Panc1 (cell line): ENCODE measurements around the gene PCDHA7. TPM values are rescaled to one million over a fixed set of nuclear protein-coding genes. Genes with fewer than 3 reads are reported as not detected.
"Not testable (repeated sequence)": the region's sequence is repeated elsewhere in the genome, so short reads cannot be mapped to it uniquely, and the experiment has no call there.

Experiments used
- ATAC-seq: fragments of 200-7000 bp; cut with Tn5 transposase; 2 replicates; pipeline ENCODE4 v1.9.1; 2020; ENCODE audit warnings: mild to moderate bottlenecking, moderate library complexity
- BruUV-seq: library from RNA; stranded (reverse); fragments of 400-500 nt; replicated peaks from 2 replicates; lab custom pipeline; 2021; lab: Mats Ljungman, UMichigan
- CTCF ChIA-PET: fragments of 300-600 bp; sonication (Branson Sonifier 250); formaldehyde crosslinking; loops from one replicate; lab custom pipeline; 2022; ENCODE audit warnings: antibody characterized with exemption; lab: Charles Lee
- POLR2A ChIA-PET: fragments of 300-600 bp; sonication (Branson Sonifier 250); formaldehyde crosslinking; loops from one replicate; lab custom pipeline; 2022; ENCODE audit warnings: antibody characterized with exemption; lab: Charles Lee
- DNase-seq: peaks from one replicate; pipeline ENCODE4 v3.0.0-alpha.2; 2010; ENCODE audit warnings: low read depth, low spot score
- H3K27ac ChIP-seq: 2 replicates; pipeline ENCODE4 v1.5.1; 2011; ENCODE audit warnings: mild to moderate bottlenecking, low read length, inconsistent platforms
- H3K27me3 ChIP-seq: fragments of 200-500 bp; sonication (Bioruptor generic); 2 replicates; pipeline ENCODE4 v1.6.0; 2014; ENCODE audit warnings: low read length, inconsistent platforms; ENCODE audit not compliant: control insufficient read depth, insufficient read depth
- H3K36me3 ChIP-seq: fragments of 200-500 bp; sonication (Bioruptor generic); 2 replicates; pipeline ENCODE4 v1.5.1; 2014; ENCODE audit warnings: inconsistent platforms, mild to moderate bottlenecking, low read length, moderate library complexity; ENCODE audit not compliant: control insufficient read depth, insufficient read depth
- H3K4me1 ChIP-seq: 2 replicates; pipeline ENCODE4 v1.5.1; 2011; ENCODE audit warnings: inconsistent platforms, mild to moderate bottlenecking, low read length, moderate library complexity; ENCODE audit not compliant: control insufficient read depth, insufficient read depth
- H3K4me3 ChIP-seq, 2 experiments: 2 replicates each; pipeline ENCODE4 v1.5.1; 2011 to 2012; ENCODE audit warnings: low read depth in 2 of 2, low read length in 2 of 2, mild to moderate bottlenecking in 2 of 2, inconsistent platforms in 1 of 2, moderate library complexity in 1 of 2
- H3K9me3 ChIP-seq: fragments of 200-500 bp; sonication (Bioruptor generic); 2 replicates; pipeline ENCODE4 v1.5.1; 2014; ENCODE audit warnings: low read depth, mild to moderate bottlenecking, inconsistent platforms, low read length, moderate library complexity; ENCODE audit not compliant: control insufficient read depth, insufficient read depth
- POLR2AphosphoS5 ChIP-seq: IDR thresholded peaks from 2 replicates; pipeline ENCODE4 v1.6.1; 2012; ENCODE audit warnings: mild to moderate bottlenecking, low read depth, low read length, moderate library complexity
- SIN3A ChIP-seq: IDR thresholded peaks from 2 replicates; pipeline ENCODE4 v1.6.1; 2012; ENCODE audit warnings: low read depth, mild to moderate bottlenecking, low read length, moderate library complexity, borderline replicate concordance; ENCODE audit not compliant: insufficient read depth
- TCF7L2 ChIP-seq: IDR thresholded peaks from 2 replicates; pipeline ENCODE4 v1.6.1; 2011; ENCODE audit warnings: mild to moderate bottlenecking, low read depth, low read length, inconsistent platforms
- in situ Hi-C: cut with HindIII; loops from 2 replicates; pipeline ENCODE4 v1.10.0; 2016; ENCODE audit warnings: low sequenced_read_pairs, low pct_unique_long_range_greater_than_20kb
- intact Hi-C: fragments of 100-400 bp; cut with micrococcal nuclease; formaldehyde crosslinking; loops from one replicate; pipeline ENCODE4 v1.10.0; 2022; ENCODE audit not compliant: unreplicated experiment
- total RNA-seq: library from RNA; stranded (reverse); gene quantifications from one replicate; pipeline ENCODE4 v1.2.1, GENCODE V29; 2021; ENCODE audit not compliant: unreplicated experiment
- TF ChIP-seq, protein P1 (sequence below), 2 experiments: IDR thresholded peaks; 2 replicates each; pipeline ENCODE4 v1.6.1; 2011 to 2012; ENCODE audit warnings: low read depth in 2 of 2, control low read depth in 1 of 2, low read length in 1 of 2, mild to moderate bottlenecking in 1 of 2, moderate library complexity in 1 of 2; ENCODE audit not compliant: insufficient read depth in 1 of 2
- TF ChIP-seq, protein P2 (sequence below): fragments of 450-650 bp; IDR thresholded peaks from 2 replicates; pipeline ENCODE4 v1.5.1; 2017; ENCODE audit warnings: mild to moderate bottlenecking

Gene PCDHA7
- total RNA-seq, 1 experiment from 2014 or later = 0.15 TPM

DNA sequence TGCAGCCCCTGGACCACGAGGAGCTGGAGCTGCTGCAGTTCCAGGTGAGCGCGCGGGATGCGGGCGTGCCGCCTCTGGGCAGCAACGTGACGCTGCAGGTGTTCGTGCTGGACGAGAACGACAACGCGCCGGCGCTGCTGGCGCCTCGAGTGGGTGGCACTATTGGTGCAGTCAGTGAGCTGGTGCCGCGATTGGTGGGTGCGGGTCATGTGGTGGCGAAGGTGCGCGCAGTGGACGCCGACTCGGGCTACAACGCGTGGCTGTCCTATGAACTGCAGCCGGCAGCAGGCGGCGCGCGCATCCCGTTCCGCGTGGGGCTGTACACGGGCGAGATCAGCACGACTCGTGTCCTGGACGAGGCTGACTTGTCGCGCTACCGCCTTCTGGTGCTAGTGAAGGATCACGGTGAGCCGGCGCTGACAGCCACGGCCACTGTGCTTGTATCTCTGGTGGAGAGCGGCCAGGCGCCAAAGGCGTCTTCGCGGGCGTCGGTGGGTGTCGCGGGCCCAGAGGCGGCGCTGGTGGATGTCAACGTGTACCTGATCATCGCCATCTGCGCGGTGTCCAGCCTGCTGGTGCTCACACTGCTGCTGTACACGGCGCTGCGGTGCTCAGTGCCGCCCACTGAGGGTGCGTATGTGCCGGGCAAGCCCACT, 46.1 kb upstream of the PCDHA7 start:
- in situ Hi-C loops, POLR2A ChIA-PET, DNase-seq, H3K27ac ChIP-seq, H3K4me3 ChIP-seq, H3K36me3 ChIP-seq, intact Hi-C loops, BruUV-seq, CTCF ChIA-PET, H3K4me1 ChIP-seq, H3K27me3 ChIP-seq, ATAC-seq: not testable (repeated sequence)
- H3K9me3 ChIP-seq = peaks cover 46% of the 10 kb centered on the region

DNA sequence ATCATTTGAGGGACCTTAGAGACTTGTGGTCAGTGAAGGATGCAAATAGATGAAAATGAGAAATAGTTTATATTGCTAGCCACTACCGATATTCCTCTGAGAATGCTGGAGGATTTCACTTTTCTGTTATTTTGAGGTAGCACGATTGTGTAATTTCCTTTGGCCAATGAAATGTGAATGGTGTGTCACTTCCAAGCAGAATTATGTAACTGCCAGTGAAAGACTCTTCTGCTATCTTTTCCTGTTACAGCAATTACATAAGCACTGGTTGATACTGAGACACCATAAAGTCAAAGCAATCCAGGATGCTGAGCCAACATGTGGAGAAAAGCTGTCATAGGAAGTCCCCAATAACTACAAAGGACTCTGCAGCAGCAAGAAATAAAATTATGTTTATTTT, 43.0 kb upstream of the PCDHA7 start:
- no TSS peak for BruUV-seq
- no peaks in the 10 kb centered on the region for H3K27me3 ChIP-seq
- no peak overlapping the region for H3K4me3 ChIP-seq
- DNase-seq = no peak
- H3K27ac ChIP-seq = no peak overlapping the region
- no peaks in the 10 kb centered on the region for H3K36me3 ChIP-seq
- intact Hi-C loops (no loop called here), in situ Hi-C loops (no loop called here)
- TF ChIP-seq SIN3A (no peak), POLR2AphosphoS5 (no peak), TCF7L2 (no peak)
- TF ChIP-seq, protein P1, sequence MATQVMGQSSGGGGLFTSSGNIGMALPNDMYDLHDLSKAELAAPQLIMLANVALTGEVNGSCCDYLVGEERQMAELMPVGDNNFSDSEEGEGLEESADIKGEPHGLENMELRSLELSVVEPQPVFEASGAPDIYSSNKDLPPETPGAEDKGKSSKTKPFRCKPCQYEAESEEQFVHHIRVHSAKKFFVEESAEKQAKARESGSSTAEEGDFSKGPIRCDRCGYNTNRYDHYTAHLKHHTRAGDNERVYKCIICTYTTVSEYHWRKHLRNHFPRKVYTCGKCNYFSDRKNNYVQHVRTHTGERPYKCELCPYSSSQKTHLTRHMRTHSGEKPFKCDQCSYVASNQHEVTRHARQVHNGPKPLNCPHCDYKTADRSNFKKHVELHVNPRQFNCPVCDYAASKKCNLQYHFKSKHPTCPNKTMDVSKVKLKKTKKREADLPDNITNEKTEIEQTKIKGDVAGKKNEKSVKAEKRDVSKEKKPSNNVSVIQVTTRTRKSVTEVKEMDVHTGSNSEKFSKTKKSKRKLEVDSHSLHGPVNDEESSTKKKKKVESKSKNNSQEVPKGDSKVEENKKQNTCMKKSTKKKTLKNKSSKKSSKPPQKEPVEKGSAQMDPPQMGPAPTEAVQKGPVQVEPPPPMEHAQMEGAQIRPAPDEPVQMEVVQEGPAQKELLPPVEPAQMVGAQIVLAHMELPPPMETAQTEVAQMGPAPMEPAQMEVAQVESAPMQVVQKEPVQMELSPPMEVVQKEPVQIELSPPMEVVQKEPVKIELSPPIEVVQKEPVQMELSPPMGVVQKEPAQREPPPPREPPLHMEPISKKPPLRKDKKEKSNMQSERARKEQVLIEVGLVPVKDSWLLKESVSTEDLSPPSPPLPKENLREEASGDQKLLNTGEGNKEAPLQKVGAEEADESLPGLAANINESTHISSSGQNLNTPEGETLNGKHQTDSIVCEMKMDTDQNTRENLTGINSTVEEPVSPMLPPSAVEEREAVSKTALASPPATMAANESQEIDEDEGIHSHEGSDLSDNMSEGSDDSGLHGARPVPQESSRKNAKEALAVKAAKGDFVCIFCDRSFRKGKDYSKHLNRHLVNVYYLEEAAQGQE (IDR thresholded peaks at IDR 0.05; ENCODE audit: insufficient read depth in 1 of 2, low read depth in 2 of 2, low read length in 1 of 2) = no peak
- TF ChIP-seq, protein P2, sequence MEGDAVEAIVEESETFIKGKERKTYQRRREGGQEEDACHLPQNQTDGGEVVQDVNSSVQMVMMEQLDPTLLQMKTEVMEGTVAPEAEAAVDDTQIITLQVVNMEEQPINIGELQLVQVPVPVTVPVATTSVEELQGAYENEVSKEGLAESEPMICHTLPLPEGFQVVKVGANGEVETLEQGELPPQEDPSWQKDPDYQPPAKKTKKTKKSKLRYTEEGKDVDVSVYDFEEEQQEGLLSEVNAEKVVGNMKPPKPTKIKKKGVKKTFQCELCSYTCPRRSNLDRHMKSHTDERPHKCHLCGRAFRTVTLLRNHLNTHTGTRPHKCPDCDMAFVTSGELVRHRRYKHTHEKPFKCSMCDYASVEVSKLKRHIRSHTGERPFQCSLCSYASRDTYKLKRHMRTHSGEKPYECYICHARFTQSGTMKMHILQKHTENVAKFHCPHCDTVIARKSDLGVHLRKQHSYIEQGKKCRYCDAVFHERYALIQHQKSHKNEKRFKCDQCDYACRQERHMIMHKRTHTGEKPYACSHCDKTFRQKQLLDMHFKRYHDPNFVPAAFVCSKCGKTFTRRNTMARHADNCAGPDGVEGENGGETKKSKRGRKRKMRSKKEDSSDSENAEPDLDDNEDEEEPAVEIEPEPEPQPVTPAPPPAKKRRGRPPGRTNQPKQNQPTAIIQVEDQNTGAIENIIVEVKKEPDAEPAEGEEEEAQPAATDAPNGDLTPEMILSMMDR = no peak
- H3K9me3 ChIP-seq = peaks cover 45% of the 10 kb centered on the region
- ChIA-PET CTCF (no interaction called here), POLR2A (no interaction called here)
- no peak for ATAC-seq
- H3K4me1 ChIP-seq = no peaks in the 10 kb centered on the region; the same call in 1 of the 2 replicates

DNA sequence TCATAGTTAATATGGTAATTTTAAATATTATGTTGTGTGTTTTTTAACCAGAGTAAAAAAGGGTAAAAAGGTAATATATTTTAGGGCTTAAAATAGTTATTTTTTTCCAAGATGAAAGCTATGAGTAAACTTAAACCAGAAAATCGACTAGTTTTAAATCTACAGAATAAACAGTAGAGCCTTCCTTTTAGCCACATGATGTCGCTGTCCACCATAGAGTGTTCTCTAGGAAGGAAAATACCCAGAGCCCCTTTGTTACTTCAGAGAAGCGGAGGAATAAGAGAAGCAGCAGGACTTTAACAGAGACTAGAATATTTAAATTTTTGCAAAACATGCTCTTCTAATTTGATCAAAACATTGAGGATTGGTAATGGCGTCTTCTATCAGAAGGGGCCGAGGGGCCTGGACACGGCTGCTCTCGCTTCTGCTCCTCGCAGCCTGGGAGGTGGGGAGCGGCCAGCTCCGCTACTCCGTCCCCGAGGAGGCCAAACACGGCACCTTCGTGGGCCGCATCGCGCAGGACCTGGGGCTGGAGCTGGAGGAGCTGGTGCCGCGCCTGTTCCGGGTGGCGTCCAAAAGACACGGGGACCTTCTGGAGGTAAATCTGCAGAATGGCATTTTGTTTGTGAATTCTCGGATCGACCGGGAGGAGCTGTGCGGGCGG, 39.3 kb upstream of the PCDHA7 start, which contains the start of gene PCDHA2:
PCDHA2 (plus strand) TSS at position 258 of the 664 bp plus-strand sequence.
- ATAC-seq (no peak), DNase-seq (no peak)
- TF ChIP-seq SIN3A (no peak), POLR2AphosphoS5 (no peak), TCF7L2 (no peak)
- TF ChIP-seq, protein P1 (IDR thresholded peaks at IDR 0.05; ENCODE audit: insufficient read depth in 1 of 2, low read depth in 2 of 2, low read length in 1 of 2) = no peak
- TF ChIP-seq, protein P2 = no peak
- ChIA-PET POLR2A (no interaction called here), CTCF (no interaction called here)
- Histone ChIP-seq H3K9me3 (peaks cover 45% of the 10 kb centered on the region), H3K4me1 (no peaks in the 10 kb centered on the region), H3K27me3 (no peaks in the 10 kb centered on the region), H3K27ac (no peak within 1 kb of the TSS), H3K36me3 (no peaks in the 10 kb centered on the region), H3K4me3 (no peak within 1 kb of the TSS)
- no TSS peak for BruUV-seq
- intact Hi-C loops = no loop called here
- in situ Hi-C loops = no loop called here
